Measurements from ENCODE around the gene TGFB2.

Gene TGFB2

DNA sequence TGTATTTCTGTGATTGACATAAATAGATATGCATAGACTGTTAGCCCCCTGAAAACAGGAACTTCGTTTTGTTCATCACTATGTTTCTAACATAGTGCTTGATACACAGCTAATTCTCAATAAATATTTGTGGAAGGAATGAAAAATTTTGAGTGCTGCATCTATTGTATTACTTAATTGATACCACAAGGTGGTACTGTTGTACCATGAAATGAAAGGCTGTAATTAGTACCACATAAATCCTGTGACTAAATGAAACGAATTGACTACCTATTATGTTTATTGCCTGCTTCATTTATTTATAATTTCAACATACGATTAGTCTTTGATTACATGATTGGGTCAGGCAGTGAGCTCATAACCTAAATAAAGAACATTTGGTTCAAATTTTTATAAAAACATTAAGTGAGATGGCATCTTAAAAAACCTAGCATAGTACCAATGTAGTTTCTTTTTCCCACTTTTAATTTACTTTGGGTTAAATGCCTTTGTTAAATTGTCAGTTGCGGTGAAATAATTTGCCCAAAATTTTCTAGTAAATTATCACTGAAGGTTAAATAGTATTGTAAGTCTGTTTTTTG lies 15.0 kb upstream of the TGFB2 start:
- no peak for DNase-seq (ENCODE audit: low read depth in 1 of 2, low spot score in 1 of 2)

DNA sequence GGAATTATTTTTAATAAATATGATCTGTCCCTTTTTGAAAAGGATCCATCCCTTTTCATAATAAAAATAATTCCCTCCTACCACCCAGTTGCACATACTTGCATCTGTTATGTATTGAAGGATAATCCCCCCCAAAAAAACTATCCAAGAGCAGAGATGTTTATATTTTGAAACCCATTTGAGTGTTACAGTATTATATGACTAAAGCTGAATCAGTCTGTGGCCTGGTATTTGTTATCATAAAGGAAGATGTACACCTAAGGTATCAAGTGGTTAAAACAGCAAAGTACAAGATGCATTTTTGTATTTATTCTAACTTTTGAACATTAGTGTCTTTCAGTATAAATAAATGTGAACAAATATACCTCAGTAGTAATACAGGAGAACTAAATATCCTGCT lies 12.7 kb upstream of the TGFB2 start:
- DNase-seq (ENCODE audit: low read depth in 1 of 2, low spot score in 1 of 2): no peak

DNA sequence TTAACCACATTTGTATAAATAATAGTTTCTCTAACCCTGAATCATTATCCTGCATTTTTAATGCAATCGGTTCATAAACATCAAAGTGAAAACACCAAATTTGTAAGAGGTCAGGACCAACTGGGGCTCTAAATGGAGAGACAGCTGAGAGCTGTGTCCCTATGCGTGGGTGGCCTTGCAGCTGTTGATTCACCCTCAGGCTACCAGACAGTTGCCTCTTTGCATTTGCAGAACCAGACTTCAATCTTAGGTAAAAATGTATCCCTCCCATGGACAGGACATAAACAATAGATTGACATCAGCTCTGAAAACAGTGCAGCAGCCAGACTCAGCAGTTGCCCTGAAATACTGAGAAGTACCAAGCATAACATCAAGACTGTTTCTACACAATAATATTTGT lies 8.8 kb upstream of the TGFB2 start:
- no peak for DNase-seq (ENCODE audit: low read depth in 1 of 2, low spot score in 1 of 2)

GRCh38 chr1:218339267-218339831 lies 5.8 kb upstream of the TGFB2 start:
- DNase-seq (ENCODE audit: low read depth in 1 of 2, low spot score in 1 of 2): no peak

DNA sequence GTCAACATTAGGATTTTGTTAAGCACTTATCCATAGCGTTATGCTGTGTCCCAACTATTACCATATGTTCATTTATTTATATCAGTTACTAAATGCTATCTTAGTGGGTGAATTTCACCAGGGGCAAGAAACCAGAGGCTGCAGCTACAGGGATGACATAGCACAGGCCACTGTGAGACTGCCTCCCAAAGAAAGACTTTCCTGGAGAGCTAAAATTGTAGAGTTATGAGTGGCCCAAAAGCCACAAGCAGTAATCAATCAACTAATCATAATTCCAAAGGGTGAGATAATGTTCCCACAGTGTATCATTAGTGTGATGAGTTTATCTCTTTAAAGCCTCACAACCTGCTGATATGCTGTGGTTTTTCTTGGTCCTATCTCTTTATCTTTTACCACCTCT lies 3.8 kb upstream of the TGFB2 start:
- DNase-seq (ENCODE audit: low read depth in 1 of 2, low spot score in 1 of 2): no peak

- DNase-seq (ENCODE audit: low read depth in 1 of 2, low spot score in 1 of 2): no peak
These were observed 3.0 kb upstream of the TGFB2 start for GRCh38 chr1:218342091-218342490.

- no peak for DNase-seq (ENCODE audit: low read depth in 1 of 2, low spot score in 1 of 2)
These were observed 696 bp downstream of the TGFB2 start for GRCh38 chr1:218345673-218346390.

GRCh38 chr1:218346391-218347204 lies 1.5 kb downstream of the TGFB2 start:
- DNase-seq (ENCODE audit: low read depth in 1 of 2, low spot score in 1 of 2): no peak

DNA sequence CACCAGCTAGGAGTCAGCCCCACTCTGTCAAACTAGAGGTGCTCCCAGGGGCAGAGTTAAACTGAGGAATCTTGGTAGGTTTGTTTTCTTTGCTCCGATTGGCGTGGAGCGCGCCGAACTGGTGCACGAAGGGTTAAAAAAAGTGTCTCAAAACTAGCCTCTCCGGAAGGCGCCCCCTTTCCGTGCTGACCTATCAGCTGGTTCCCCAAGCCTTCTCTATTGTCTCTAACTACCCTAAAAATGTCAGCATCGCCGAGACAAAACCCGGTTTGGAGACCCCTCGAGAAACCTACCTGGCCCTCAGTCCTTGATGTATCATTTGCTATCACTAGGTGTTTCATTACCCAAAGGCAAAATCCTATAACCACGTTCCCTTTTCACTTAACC lies 2.2 kb downstream of the TGFB2 start:
- DNase-seq (ENCODE audit: low read depth in 1 of 2, low spot score in 1 of 2): no peak

GRCh38 chr1:218347723-218348627 lies 2.8 kb downstream of the TGFB2 start:
- no peak for DNase-seq (ENCODE audit: low read depth in 1 of 2, low spot score in 1 of 2)

GRCh38 chr1:218348628-218349071 lies 3.5 kb downstream of the TGFB2 start:
- no peak for DNase-seq (ENCODE audit: low read depth in 1 of 2, low spot score in 1 of 2)

- no peak for DNase-seq (ENCODE audit: low read depth in 1 of 2, low spot score in 1 of 2)
These were observed 4.4 kb downstream of the TGFB2 start for GRCh38 chr1:218349348-218350034.

GRCh38 chr1:218350035-218350525 lies 4.9 kb downstream of the TGFB2 start:
- no peak for DNase-seq (ENCODE audit: low read depth in 1 of 2, low spot score in 1 of 2)

GRCh38 chr1:218350801-218351266 lies 5.7 kb downstream of the TGFB2 start:
- no peak for DNase-seq (ENCODE audit: low read depth in 1 of 2, low spot score in 1 of 2)

- DNase-seq (ENCODE audit: low read depth in 1 of 2, low spot score in 1 of 2): peak in 1 of 2 donors; percentile 23
These were observed 6.4 kb downstream of the TGFB2 start for GRCh38 chr1:218351391-218352074.

DNA sequence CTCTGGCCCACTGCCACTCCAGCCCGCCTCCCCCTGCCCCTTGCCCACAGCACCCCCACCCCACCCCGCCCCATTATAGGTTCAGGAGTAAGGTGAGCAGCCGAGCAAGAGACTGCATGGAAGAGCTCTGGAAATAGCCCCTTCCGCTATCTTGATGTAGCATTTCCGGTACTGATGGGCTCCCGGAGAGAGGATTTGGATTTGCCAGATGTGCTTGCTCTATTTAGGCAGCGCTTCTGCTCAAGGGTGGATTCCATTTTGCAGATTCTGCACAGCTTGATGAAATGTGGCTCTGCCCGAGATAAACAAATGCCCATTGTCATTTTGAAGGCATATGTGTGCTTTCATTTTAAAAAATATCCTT lies 6.9 kb downstream of the TGFB2 start:
- no peak for DNase-seq (ENCODE audit: low read depth in 1 of 2, low spot score in 1 of 2)

GRCh38 chr1:218353656-218354055 lies 8.5 kb downstream of the TGFB2 start:
- no peak for DNase-seq (ENCODE audit: low read depth in 1 of 2, low spot score in 1 of 2)

GRCh38 chr1:218355278-218355677 lies 10.1 kb downstream of the TGFB2 start:
- no peak for DNase-seq (ENCODE audit: low read depth in 1 of 2, low spot score in 1 of 2)

GRCh38 chr1:218357211-218357892 lies 12.2 kb downstream of the TGFB2 start:
- no peak for DNase-seq (ENCODE audit: low read depth in 1 of 2, low spot score in 1 of 2)

All from activated CD4-positive, alpha-beta T cell treated with anti-CD3 and anti-CD28 coated beads, Interleukin-2, amount 50 U/mL, for 24 hours (primary cell).